NCI-H748 (cell line): ENCODE results near the gene GRIK2.
"Not testable (repeated sequence)": the region's sequence is repeated elsewhere in the genome, so short reads cannot be mapped to it uniquely, and the experiment has no call there.

Experiments
- DNase-seq: peaks from one replicate; lab custom pipeline; 2025; ENCODE audit not compliant: unreplicated experiment; lab: John Stamatoyannopoulos, UW

Gene GRIK2

DNA sequence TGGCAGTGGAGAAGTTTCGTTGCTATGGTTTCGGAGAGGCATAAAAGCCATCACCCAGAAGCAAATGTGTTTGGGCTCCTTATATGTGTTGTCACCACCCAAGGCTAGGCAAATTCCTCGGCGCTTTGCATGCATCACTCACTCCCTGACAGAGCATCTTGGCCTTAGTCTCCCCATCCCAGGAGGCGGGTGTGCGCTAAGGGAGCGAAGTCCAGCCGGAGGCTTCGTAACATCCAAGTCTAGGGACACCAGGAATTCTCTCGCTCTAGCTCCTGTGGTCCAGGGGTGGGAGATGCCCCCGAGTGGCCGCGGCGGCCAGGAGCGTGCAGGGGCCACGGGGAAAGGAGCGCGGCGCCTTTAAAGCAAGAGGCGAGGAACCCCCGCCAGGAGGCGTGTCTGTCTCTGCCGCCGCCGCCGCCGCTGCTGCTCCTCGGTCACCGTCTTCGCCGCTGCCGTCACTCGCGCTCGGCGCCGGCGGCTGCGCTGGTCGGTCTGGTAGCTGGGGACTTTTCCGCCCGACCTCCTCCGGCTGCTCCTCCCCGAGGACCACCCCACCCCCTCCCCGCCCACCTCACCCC lies at the start of gene GRIK2:
Gene GRIK2 (plus strand): TSS at position 458 of the 578 bp plus-strand sequence.
- peak; percentile 88 for DNase-seq

- no peak for DNase-seq
Observed at GRCh38 chr6:101344885-101345284, 48.6 kb upstream of the GRIK2 start.

GRCh38 chr6:101348816-101349215 lies 44.7 kb upstream of the GRIK2 start:
- no peak for DNase-seq

- DNase-seq = not testable (repeated sequence)
Observed at GRCh38 chr6:101350631-101351030, 42.9 kb upstream of the GRIK2 start.

DNA sequence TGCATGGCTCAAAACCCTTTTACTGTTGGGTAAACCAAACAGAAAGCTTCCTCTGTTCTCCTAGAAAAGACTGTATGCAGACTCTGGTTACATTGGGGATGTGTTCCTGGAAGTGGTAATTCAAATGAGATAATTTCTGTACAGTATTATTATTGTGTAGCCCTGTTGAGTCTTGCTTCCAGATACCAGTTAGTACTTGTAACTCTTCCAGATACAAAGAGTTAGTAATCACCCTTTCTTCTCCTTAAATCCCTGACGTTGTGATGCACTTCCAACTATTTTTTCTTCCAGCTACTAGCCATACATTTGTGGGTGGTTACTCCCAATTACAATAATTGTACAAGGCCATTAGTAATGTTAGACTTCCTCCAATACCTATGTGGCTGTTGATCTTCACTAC lies 42.3 kb upstream of the GRIK2 start:
- DNase-seq = no peak

GRCh38 chr6:101352316-101352715 lies 41.2 kb upstream of the GRIK2 start:
- no peak for DNase-seq

- DNase-seq = no peak
Observed at GRCh38 chr6:101365181-101365580, 28.3 kb upstream of the GRIK2 start.

DNA sequence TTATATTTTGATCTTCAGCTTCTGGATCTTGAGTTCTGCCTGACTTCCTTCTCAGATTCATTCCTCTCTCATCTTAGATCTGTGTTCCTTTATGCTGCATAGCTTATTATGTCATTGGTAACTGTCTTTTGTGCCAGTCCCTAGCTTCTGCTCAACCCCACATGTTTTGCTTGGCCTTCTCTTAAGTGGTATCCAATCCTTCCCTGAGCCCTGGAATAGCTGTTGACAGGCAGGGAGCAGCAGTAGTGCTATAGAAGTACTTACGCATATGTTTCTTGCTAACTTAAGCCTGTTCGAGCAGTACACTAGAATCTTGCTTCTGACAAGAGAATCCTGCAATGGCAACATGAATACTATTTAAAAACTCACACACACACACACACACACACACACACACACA lies 13.6 kb upstream of the GRIK2 start:
- no peak for DNase-seq

DNA sequence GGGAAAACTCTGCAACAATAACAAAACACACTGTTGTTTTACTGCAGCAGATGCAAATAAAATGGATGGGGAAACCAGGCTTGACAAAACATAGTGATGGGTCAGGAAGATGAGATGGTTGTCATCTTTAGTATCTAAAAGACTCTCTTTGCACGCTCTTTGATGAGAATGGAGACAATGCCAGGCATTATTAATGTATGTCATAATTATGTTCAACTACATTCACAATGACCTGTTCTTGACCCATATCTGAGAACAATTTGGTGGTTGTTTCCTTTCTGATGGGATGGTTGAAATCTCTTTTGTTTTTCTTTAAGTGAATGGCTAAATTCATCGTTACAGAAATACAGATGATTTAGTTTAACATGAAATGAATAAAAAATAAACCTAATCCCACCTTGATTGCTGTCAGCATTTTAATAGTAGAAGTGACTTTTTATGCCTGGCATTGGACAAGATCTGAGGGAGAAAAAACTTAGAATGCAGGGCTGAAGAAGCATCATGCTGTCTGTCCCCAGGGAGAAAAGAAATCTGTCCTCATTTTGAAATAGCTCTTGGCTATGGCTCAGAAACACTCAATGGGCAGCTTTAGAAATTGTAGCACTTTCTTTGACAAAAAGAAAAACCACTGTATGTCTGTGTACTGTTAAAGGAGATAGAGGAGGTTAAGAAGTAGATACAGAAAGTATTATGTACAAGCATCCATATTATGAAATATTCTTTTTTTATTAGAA lies 12.4 kb upstream of the GRIK2 start:
- no peak for DNase-seq

DNA sequence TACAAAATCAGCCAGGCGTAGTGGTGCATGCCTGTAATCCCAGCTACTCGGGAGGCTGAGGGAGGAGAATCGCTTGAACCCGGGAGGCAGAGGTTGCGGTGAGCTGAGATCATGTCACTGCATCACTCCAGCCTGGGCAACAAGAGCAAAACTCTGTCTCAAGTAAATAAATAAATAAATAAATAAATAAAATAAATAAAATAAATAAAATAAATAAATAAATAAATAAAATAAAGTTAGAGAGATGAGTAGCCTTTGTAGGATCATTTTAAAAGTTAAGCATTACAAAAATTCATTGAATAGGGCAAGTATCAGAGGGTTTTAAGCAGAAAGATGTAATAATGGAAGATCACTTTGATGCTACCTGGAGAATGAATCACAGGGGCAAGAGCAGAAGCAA lies 9.8 kb upstream of the GRIK2 start:
- DNase-seq = not testable (repeated sequence)

GRCh38 chr6:101386982-101387381 lies 6.5 kb upstream of the GRIK2 start:
- DNase-seq = peak; percentile 23

- DNase-seq = peak; percentile 88
Observed at GRCh38 chr6:101391772-101392585, 1.5 kb upstream of the GRIK2 start.

GRCh38 chr6:101392586-101393230 lies 800 bp upstream of the GRIK2 start:
- peak; percentile 88 for DNase-seq

DNA sequence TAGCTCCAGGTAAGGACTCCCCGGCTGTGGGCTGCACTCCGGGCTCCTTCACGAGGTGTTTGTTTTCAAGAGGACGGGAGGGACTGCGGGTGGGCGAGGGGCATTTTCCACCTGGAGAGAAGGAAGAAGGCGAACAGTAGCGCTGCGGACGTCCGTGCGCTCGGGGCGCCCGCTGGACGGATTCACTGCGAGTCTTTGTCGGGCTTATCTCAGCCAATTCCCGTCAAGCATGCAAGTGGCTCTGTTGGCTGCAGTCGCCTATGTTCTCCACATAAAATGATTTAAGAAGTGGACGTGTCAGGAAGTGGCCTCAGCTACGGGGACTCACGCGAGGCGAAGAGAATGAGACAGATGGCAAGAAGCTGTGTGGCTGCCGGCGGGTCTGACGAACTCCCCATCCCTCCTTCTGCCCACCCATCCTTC lies 332 bp downstream of the GRIK2 start:
- DNase-seq = peak; percentile 84

GRCh38 chr6:101394936-101395335 lies 1.4 kb downstream of the GRIK2 start:
- DNase-seq = peak; percentile 72

GRCh38 chr6:101395345-101395744 lies 1.8 kb downstream of the GRIK2 start:
- peak; percentile 54 for DNase-seq

DNA sequence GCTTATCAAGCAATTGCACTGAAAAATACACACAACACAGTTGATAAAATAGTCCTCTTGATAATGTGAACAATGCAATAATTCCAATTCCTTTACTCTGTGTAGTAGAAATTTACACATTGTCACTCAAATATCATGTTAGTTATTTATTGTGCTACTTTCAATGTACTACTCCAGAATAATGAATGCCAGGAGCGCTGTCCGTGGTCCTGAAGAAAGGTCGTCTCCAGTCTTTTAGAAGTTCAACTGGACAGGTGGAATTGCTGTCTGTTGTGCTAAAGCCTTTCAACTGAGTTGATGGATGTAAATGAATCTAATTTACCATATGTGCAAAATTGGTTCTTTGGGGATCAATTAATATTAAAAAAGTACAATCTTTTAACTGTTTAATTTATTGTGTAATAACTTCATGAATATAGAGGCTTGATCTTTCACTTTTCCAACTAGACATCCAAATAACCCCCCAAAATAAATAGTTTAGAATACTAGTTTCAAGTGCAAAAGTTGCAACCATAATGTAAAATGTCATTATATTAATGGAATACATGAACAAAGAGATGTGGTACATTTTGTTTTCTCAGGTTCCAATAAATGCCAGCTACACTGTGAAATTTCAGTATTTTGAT lies 3.2 kb downstream of the GRIK2 start:
- no peak for DNase-seq

DNA sequence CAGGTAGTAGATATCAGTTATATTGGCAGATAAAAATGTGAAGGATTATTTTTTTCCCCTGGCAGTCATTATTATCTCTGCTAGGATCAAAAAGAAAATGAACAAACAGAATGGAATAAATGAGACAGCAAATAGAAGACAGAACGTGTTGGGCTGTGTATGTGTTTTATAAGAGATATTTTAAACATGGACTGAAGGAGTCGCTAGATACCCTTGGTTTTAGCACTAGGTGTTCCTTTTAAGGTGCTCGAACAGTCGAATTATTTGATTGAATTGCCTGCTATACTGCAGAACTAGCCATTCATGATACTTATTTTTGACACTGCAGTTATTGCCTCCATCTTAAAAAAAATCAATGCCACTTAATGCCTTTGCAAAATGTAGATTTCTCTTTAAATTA lies 3.7 kb downstream of the GRIK2 start:
- DNase-seq = peak; percentile 80

- no peak for DNase-seq
Observed at GRCh38 chr6:101398716-101399615, 5.5 kb downstream of the GRIK2 start.

DNA sequence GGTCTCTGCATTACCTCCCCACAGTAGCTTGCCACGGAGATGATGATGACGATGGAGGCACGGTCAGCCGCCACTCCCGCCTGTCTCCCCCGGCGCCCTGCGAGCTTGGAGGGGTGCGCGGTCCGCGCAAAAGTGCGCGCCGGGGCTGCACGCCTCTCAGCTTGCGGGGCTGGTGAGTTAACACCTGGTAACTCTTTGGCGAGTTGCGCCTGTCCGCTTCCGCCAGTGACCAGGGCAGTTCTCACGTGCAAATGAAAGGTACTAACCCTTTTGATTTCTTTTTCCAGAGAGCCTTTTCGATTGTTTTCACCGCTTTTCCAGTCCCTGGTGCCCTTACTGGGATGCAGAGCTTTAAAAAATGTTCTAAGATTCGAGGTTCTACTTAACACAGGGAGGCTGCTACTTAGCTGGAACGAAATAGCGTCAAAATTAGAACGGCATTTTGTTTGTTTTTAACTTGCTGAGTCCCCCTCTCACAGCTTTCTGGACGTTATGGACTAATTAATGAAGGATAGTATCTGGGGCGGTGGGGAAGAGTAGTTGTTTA lies 6.2 kb downstream of the GRIK2 start:
- DNase-seq = no peak
